ENCODE results near the gene FAM193A. TPM values are rescaled to one million over a fixed set of nuclear protein-coding genes. Genes with fewer than 3 reads are reported as not detected.
A peak's percentile ranks its signal among the peaks of the same experiment; 100 is the strongest.

The FAM193A gene
- total RNA-seq, 8 experiments from 2014 or later: 9.1 to 38.2 (median 18.6) TPM

GRCh38 chr4:2570551-2571222 is 34.2 kb downstream of the FAM193A start:
- 80 to 100% (median 91%) methylated on average over 1 to 6 of the region's 11 CpGs; no CpG with 5 or more reads in 2 of the 10 experiments for WGBS, 10 experiments
- ATAC-seq (replicated peaks in 6 of 8): peak in 5 of 8 experiments; percentile 54 to 65 (median 56)
- in situ Hi-C loops (cut with MboI; ENCODE audit: low pct_unique_long_range_greater_than_20kb in 2 of 9, low sequenced_read_pairs in 9 of 9, unreplicated experiment in 9 of 9): no loop called here
- H3K4me1 ChIP-seq (replicated peaks in 1 of 2): peaks cover 5 to 7% of the 10 kb centered on the region in 2 donors
- H3K4me3 ChIP-seq: no peak overlapping the region
- H3K27ac ChIP-seq: no peak overlapping the region

GRCh38 chr4:2572076-2572475 is 35.6 kb downstream of the FAM193A start:
- H3K4me1 ChIP-seq (replicated peaks in 1 of 2): peaks cover 5 to 7% of the 10 kb centered on the region in 2 donors
- WGBS, 10 experiments: 85 to 100% (median 94%) methylated on average over 1 to 9 of the region's 12 CpGs; no CpG with 5 or more reads in 3 of the 10 experiments
- no peak overlapping the region for H3K4me3 ChIP-seq
- no peak overlapping the region for H3K27ac ChIP-seq
- in situ Hi-C loops (cut with MboI; ENCODE audit: low pct_unique_long_range_greater_than_20kb in 2 of 9, low sequenced_read_pairs in 9 of 9, unreplicated experiment in 9 of 9): no loop called here
- ATAC-seq (replicated peaks in 6 of 8): no peak

- H3K27ac ChIP-seq: no peak overlapping the region
- no peak overlapping the region for H3K4me3 ChIP-seq
- 77 to 100% (median 100%) methylated on average over 1 to 4 of the region's 4 CpGs; no CpG with 5 or more reads in 1 of the 10 experiments for WGBS, 10 experiments
- in situ Hi-C loops (cut with MboI; ENCODE audit: low pct_unique_long_range_greater_than_20kb in 2 of 9, low sequenced_read_pairs in 9 of 9, unreplicated experiment in 9 of 9): no loop called here
- ATAC-seq (replicated peaks in 6 of 8): no peak
- peaks cover 5 to 7% of the 10 kb centered on the region in 2 donors for H3K4me1 ChIP-seq (replicated peaks in 1 of 2)
Measured at GRCh38 chr4:2572866-2573265, 36.4 kb downstream of the FAM193A start.

GRCh38 chr4:2574009-2574408 is 37.6 kb downstream of the FAM193A start:
- no peak for ATAC-seq (replicated peaks in 6 of 8)
- Histone ChIP-seq H3K27ac (no peak overlapping the region), H3K4me3 (no peak overlapping the region), H3K4me1 (replicated peaks in 1 of 2) (peaks cover 5 to 7% of the 10 kb centered on the region in 2 donors)
- in situ Hi-C loops (cut with MboI; ENCODE audit: low pct_unique_long_range_greater_than_20kb in 2 of 9, low sequenced_read_pairs in 9 of 9, unreplicated experiment in 9 of 9): no loop called here
- WGBS, 10 experiments: 60 to 100% (median 83%) methylated on average over 1 to 2 of the region's 7 CpGs; no CpG with 5 or more reads in 3 of the 10 experiments

DNA sequence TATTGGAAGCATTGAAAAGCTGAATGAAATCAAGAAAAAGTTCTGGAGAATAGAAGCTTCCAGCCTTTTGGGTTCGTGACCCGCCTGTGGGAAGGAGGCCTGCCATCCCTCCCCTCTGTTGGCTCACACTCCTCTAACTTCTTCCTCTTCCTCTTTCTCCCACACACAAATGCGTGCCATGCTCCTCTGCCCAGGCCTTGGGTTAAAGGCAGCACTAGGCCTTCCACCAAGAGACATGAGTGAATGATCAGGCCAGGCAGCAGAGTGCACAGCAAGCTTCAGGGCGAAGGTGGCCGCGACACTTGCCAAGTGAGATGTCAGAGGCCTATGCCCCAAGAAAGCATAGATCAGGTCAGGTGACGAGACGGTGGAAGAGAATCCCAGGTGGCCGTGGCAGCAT is 38.4 kb downstream of the FAM193A start:
- Histone ChIP-seq H3K4me3 (no peak overlapping the region), H3K4me1 (replicated peaks in 1 of 2) (peaks cover 5 to 7% of the 10 kb centered on the region in 2 donors), H3K27ac (no peak overlapping the region)
- WGBS, 10 experiments: 78 to 100% (median 91%) methylated on average over 2 to 5 of the region's 9 CpGs; no CpG with 5 or more reads in 4 of the 10 experiments
- in situ Hi-C loops (cut with MboI; ENCODE audit: low pct_unique_long_range_greater_than_20kb in 2 of 9, low sequenced_read_pairs in 9 of 9, unreplicated experiment in 9 of 9): no loop called here
- ATAC-seq (replicated peaks in 6 of 8): no peak

- in situ Hi-C loops (cut with MboI; ENCODE audit: low pct_unique_long_range_greater_than_20kb in 2 of 9, low sequenced_read_pairs in 9 of 9, unreplicated experiment in 9 of 9): no loop called here
- H3K27ac ChIP-seq: no peak overlapping the region
- ATAC-seq (replicated peaks in 6 of 8): no peak
- H3K4me3 ChIP-seq: no peak overlapping the region
- no peaks in the 10 kb centered on the region for H3K4me1 ChIP-seq (replicated peaks in 1 of 2)
- 80 to 100% (median 100%) methylated on average over 1 to 4 of the region's 4 CpGs; no CpG with 5 or more reads in 6 of the 10 experiments for WGBS, 10 experiments
Measured at GRCh38 chr4:2576290-2576689, 39.8 kb downstream of the FAM193A start.

DNA sequence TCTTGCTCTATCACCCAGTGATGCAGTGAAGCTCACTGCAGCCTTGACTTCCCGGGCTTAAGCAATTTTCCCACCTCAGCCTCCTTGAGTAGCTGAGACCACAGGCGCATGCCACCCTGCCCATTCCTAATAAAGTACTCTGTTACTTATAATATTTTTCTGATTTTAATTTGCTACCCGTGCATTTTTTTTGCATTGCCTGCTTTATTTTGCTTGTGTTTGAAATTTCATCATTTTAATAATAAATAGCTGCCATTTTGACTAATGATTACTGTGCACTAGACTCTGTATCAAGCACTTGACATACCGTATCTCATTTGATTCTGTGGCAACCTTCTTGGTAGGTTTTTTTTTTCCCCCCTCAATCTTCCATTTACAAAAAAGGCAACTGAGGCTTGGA is 41.7 kb downstream of the FAM193A start:
- in situ Hi-C loops (cut with MboI; ENCODE audit: low pct_unique_long_range_greater_than_20kb in 2 of 9, low sequenced_read_pairs in 9 of 9, unreplicated experiment in 9 of 9): no loop called here
- peaks cover 0 to 6% of the 10 kb centered on the region in 2 donors for H3K4me1 ChIP-seq (replicated peaks in 1 of 2)
- no peak overlapping the region for H3K27ac ChIP-seq
- no peak overlapping the region for H3K4me3 ChIP-seq
- 48 to 100% (median 94%) methylated on average over 2 to 4 of the region's 4 CpGs; no CpG with 5 or more reads in 1 of the 10 experiments for WGBS, 10 experiments
- no peak for ATAC-seq (replicated peaks in 6 of 8)

DNA sequence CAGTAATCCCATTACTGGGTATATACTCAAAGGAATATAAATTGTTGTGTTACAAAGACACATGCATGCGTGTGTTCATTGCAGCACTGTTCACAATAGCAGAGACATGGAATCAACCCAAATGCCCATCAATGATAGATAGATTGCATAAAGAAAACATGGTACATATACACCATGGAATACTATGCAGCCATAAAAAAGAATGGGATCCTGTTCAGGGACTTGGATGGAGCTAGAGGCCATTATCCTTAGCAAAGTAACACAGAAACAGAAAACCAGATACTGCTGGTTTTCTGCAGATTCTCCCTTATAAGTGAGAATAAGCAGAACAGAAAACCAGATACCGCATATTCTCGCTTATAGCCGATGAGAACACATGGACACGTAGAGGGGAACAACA is 43.5 kb downstream of the FAM193A start:
- no peak overlapping the region for H3K4me3 ChIP-seq
- ATAC-seq (replicated peaks in 6 of 8): no peak
- H3K27ac ChIP-seq: no peak overlapping the region
- 92 to 100% (median 100%) methylated on average over 1 to 5 of the region's 5 CpGs; no CpG with 5 or more reads in 2 of the 10 experiments for WGBS, 10 experiments
- in situ Hi-C loops (cut with MboI; ENCODE audit: low pct_unique_long_range_greater_than_20kb in 2 of 9, low sequenced_read_pairs in 9 of 9, unreplicated experiment in 9 of 9): no loop called here
- H3K4me1 ChIP-seq (replicated peaks in 1 of 2): peaks cover 0 to 11% of the 10 kb centered on the region in 2 donors

- ATAC-seq (replicated peaks in 6 of 8): no peak
Measured at GRCh38 chr4:2583092-2583491, 46.6 kb downstream of the FAM193A start.

GRCh38 chr4:2583517-2583916 is 47.1 kb downstream of the FAM193A start:
- ATAC-seq (replicated peaks in 6 of 8): peak in 4 of 8 experiments; percentile 25 to 72 (median 50)
- Histone ChIP-seq H3K4me3 (no peak overlapping the region), H3K4me1 (replicated peaks in 1 of 2) (peaks cover 0 to 11% of the 10 kb centered on the region in 2 donors), H3K27ac (peak overlapping the region in 1 of 2 donors; percentile 51)
- in situ Hi-C loops (cut with MboI; ENCODE audit: low pct_unique_long_range_greater_than_20kb in 2 of 9, low sequenced_read_pairs in 9 of 9, unreplicated experiment in 9 of 9): no loop called here
- 0 to 100% (median 71%) methylated on average over 1 to 3 of the region's 4 CpGs; no CpG with 5 or more reads in 2 of the 10 experiments for WGBS, 10 experiments

More at GRCh38 chr4:2583092-2583491, 46.6 kb downstream of the FAM193A start:
- in situ Hi-C loops (cut with MboI; ENCODE audit: low pct_unique_long_range_greater_than_20kb in 2 of 9, low sequenced_read_pairs in 9 of 9, unreplicated experiment in 9 of 9): no loop called here
- peak overlapping the region in 1 of 2 donors; percentile 51 for H3K27ac ChIP-seq
- no peak overlapping the region for H3K4me3 ChIP-seq
- H3K4me1 ChIP-seq (replicated peaks in 1 of 2): peaks cover 0 to 11% of the 10 kb centered on the region in 2 donors
- 93 to 100% (median 93%) methylated on average over 1 to 4 of the region's 4 CpGs; no CpG with 5 or more reads in 7 of the 10 experiments for WGBS, 10 experiments

DNA sequence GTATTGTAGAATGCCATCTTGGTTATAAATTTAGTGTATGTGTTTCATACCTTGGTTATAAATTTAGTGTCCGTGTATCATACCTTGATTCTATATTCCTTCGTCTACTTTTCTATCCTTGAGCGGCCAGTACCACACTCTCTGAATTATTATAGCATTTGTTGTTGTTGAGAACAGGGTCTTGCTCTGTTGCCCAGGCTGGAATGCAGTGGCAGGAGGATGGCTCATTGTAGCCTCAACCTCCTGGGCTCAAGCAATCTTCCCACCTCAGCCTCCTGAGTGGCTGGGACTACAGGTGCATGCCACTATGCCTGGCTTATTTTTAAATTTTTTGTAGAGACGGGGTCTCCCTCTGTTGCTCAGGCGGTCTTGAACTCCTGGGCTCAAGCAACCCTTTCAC is 50.1 kb downstream of the FAM193A start:
- H3K4me3 ChIP-seq: no peak overlapping the region
- no peak overlapping the region for H3K27ac ChIP-seq
- 90 to 100% (median 98%) methylated on average over 2 to 5 of the region's 5 CpGs; no CpG with 5 or more reads in 2 of the 10 experiments for WGBS, 10 experiments
- ATAC-seq (replicated peaks in 6 of 8): no peak
- H3K4me1 ChIP-seq (replicated peaks in 1 of 2): peaks cover 6 to 18% of the 10 kb centered on the region in 2 donors
- in situ Hi-C loops (cut with MboI; ENCODE audit: low pct_unique_long_range_greater_than_20kb in 2 of 9, low sequenced_read_pairs in 9 of 9, unreplicated experiment in 9 of 9): no loop called here

GRCh38 chr4:2587213-2587823 is 50.9 kb downstream of the FAM193A start:
- Histone ChIP-seq H3K27ac (no peak overlapping the region), H3K4me3 (no peak overlapping the region), H3K4me1 (replicated peaks in 1 of 2) (peaks cover 14 to 24% of the 10 kb centered on the region in 2 donors)
- 4 to 100% (median 86%) methylated on average over 1 to 8 of the region's 8 CpGs; no CpG with 5 or more reads in 1 of the 10 experiments for WGBS, 10 experiments
- peak in 3 of 8 experiments; percentile 63 to 79 (median 64) for ATAC-seq (replicated peaks in 6 of 8)
- in situ Hi-C loops (cut with MboI; ENCODE audit: low pct_unique_long_range_greater_than_20kb in 2 of 9, low sequenced_read_pairs in 9 of 9, unreplicated experiment in 9 of 9): no loop called here

DNA sequence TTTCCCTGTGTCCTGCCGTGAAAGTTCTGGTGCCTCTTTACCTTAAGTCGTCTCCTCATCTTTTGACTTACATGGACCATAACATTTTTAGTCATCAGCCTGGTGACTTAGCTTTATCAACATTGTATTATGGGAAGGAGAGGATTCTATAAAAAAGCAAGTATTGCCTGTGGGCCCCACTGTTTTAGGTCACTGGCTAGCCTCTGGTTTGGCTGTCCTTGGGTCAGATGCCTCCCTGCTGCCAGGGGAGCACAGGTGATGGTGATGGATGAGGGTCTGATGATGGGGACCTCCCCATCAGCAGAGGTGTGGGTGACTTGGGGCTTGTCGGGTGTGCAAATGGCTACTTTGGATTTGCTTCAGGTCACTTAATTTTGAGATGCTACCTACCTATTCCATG is 51.8 kb downstream of the FAM193A start:
- no peak for ATAC-seq (replicated peaks in 6 of 8)
- no peak overlapping the region for H3K27ac ChIP-seq
- H3K4me1 ChIP-seq (replicated peaks in 1 of 2): peaks cover 23 to 24% of the 10 kb centered on the region in 2 donors
- H3K4me3 ChIP-seq: no peak overlapping the region
- in situ Hi-C loops (cut with MboI; ENCODE audit: low pct_unique_long_range_greater_than_20kb in 2 of 9, low sequenced_read_pairs in 9 of 9, unreplicated experiment in 9 of 9): no loop called here
- WGBS, 10 experiments: 93 to 100% (median 100%) methylated on average over 1 to 2 of the region's 3 CpGs; no CpG with 5 or more reads in 7 of the 10 experiments
